HG03354 (cell line): ENCODE data around the gene LEP.

ENCODE experiments used
- ATAC-seq: cut with Tn5 transposase; IDR thresholded peaks from one replicate; pipeline ENCODE4 v1.9.1; 2021; ENCODE audit warnings: mild to moderate bottlenecking; ENCODE audit not compliant: unreplicated experiment, poor library complexity, severe bottlenecking

LEP gene

GRCh38 chr7:128307061-128307460, 66.0 kb downstream of the LEP start:
- ATAC-seq = no peak
